ENCODE results near the gene MDFI.

MDFI gene

DNA sequence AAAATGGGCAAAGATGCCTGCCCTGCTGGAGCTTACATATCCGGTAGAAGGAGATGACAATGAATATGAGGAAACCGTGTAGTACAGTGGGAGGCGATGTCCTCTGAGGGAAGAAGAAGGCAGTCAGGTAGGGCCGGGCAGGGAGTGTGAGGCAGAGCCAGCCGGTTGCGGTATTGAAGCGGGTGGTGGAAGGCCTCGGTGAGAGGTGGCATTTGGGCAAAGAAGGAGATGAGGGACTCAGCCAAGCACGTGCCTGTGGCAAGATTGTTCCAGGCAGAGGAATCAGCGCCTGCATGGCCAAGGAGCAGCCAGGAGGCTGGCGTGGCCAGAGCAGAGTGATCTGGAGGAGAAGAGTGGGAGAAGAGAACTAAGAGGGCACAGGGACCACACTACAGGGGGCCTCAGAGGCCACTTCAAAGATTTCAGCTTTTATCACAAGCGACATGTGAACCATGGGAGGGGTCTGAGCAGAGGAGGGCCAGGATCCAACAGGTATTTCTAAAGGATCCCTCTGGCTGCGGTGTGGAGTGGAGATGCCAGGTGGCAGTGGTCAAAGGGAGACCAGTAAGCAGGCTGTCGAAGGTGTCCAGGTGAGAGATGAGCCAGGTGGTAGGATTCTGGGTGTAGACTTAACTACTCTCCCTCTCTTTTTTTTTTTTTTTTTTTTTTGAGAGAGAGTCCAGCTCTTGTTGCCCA, 13.8 kb downstream of the MDFI start:
- DNase-seq, result no peak

DNA sequence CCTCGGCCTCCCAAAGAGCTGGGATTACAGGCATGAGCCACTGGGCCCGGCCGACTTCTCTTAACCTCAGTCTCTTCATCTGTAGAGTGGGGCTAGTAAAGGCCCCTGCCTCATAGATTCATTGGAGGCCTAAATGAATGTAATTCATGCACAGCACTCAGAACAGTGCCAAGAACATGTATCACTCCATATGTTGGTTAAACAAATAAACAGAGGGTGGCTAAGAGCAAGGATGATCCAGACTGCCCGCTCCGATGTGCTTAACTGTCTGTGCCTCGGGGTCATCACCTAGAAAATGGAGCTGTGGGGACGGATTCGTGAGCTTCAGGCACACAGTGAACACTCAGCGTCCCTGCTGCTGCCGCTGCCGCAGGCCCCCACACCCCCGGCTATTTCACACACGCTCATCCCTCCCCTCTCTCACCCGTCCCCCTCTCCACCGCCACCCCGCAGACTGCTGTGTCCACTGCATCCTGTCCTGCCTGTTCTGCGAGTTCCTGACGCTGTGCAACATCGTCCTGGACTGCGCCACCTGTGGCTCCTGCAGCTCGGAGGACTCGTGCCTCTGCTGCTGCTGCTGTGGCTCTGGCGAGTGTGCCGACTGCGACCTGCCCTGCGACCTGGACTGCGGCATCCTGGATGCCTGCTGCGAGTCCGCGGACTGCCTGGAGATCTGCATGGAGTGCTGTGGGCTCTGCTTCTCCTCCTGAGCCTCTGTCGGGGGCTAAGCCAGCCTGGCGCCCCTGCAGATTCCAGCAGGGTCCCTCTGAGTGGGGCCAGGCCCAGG, 14.8 kb downstream of the MDFI start:
- no peak for DNase-seq

DNA sequence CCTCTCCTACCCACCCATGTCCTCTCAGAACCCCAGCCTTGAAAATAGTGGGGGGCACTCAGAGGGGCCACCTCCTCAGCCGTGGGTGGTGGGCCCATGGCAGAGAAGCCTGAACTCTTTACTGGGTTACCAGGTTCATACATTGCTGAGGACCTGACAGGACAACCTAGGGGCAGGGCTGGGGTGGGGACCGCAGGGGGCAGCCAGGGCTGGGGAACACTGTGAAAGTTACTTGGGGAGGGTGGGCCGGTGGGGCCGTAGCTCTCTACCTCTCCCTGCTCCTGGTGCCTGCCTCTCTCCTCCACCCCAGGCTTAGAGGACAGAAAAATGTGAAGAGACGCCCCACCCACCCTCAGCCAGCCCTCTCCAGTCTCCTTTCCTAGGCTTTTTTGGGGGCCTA, 15.4 kb downstream of the MDFI start:
- no peak for DNase-seq

DNA sequence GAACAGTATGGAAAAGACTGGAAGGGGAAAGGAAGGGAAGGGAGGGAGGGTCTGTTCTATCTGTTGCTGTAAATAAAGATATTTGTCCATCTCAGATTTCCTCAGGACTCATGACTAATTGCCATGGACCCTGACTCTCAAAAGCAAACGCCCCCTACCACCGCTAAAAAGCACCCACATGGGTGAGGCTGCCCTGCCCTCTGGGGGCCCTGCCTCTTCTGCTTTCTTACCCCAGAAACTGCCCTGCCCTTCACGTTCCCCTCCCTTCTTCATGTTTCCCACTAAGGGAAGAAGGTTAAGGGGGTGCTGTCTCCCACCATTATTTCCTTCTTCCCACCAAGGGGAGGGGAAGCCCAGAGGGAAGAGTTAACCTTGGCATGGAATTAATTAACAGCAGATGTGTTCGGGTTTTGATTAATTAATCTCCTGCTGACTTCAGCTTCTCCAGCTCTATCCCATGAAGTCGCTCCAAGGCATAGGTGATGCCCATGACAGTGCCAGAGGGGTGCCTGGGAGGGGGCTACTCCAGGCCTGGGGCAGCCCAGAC, 16.0 kb downstream of the MDFI start:
- no peak for DNase-seq

DNA sequence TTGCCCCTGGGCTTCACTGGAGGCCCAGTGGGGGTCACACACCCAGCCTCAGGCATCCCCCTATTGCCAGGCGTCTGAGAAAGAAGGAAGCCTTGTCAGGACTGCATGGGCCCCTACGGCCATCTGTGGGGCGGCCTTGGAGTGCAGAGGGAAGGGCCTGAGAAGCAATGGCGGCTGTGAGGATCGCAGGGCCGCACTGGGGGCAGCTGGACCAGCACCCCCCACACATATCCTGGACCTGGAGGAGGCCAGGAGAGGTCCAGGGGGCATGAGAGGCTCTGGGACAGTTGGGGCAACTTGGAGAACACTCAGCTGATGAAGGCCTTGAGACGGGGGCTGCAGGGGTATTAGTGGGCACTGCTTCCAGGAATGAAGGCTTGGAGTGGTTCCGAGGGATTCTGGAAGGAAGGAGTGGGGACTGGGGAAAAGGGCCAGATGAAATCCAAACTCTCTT, 16.5 kb downstream of the MDFI start:
- DNase-seq, result no peak

DNA sequence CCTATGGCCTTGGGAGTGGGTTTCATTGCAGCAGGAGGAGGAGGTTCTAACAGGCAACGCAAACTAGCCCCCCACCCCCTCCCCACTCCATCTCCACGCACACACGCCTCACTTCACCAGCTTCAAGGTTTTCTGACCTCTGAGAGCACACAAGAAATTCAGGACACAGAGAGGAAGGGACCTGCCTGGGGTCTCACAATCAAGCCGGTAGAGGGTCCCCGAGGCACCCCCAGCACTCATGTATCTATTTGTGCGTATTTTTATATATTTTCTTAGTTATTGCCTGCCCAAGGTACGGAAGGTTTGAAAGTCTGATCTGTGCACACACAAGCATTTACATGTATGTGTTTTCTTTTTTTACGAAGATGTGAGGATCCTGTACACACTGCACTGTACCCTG, 16.9 kb downstream of the MDFI start:
- DNase-seq, result no peak

DNA sequence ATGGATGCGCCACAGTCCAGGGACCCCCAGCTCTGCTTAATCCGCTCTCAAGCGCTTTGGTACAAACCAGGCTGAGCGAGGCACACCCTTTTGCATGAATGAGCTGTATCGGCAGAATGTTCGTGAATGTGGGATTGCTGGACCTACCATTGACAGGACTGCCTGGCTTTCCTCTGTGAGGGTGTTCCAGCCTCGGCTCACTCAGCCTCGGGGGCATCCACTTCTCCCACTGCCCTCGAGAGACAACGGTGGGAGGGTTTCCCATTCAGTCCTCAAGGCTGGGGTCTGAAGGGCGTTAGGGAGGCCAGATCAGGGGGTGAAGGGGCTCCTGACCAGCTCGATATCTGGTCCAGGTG, 17.4 kb downstream of the MDFI start:
- DNase-seq, result no peak

DNA sequence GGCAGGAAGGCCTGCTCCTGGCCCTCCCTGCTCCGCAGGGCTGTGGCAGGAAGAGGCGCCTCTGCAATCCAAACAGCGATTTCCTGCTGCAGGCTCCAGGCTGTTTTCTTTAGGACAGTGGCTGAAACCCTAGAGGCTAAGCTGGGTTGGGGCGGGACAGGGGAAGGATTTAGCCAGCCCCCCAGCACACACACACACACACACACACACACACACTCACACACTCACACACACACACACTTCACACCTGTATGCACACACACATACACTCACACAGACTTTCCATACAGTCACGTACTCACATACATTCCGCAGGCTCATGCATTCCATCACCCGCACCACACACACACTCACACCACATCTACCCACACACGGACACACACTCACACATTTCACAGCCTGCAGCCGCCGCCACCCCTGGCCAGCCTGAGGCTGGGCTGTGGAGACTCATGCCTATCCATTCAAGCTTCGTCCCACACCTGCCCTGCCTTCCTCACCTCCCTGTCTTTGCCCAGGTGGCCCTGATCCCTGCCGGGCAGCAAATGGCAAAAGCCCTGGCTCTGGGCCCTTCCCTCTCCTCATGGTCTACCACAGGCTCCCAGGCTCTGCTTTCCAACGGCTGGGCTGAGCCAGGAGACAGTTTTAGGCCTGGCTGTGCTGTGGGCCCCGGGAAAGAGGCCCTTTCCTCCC, 17.9 kb downstream of the MDFI start:
- no peak for DNase-seq

DNA sequence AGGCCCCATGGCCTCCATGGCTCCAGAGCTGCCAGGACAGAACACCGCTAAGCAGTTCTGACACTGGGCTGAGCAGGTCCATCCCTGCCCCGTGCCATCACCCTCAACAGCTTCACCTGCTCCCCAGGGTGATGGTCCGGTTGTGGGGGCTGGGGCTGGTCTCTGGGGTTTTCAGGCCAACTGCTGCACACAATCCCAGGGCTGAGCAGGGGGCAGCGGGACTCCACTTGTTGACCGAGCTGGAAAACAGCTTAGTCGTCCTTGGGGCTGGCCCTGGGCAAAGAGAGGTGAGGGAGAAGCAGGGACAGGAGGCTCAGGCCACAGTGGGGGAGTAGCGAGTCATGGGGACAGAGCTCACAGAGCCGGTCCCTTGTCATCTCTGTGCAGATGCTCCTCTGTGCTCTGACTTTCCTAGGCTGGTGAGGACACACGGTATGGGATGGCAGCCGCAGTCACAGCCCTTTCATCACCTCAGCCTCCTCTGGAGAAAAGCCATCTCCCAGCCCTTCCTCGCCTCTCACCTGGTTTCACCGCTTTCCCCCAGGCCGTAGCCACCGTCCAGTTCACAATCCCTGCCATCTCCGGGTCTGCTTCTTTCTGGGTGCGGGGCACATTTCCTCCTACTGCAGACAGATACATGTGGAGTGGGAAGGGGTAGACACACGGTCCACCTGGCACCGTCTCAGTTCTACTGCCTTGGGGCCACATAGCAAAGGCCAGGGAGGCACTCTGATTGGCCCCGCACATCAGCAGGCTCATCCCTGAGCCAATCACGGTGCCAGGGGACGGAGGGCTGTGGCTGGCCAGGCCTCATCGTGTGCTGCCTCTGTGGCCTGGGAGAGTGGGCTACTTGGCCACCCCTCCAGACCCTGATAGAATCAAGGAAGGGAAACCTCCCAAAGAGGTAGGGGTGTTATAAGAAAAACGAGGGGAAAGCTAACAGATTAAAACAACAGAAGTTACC, 19.1 kb downstream of the MDFI start:
- no peak for DNase-seq

DNA sequence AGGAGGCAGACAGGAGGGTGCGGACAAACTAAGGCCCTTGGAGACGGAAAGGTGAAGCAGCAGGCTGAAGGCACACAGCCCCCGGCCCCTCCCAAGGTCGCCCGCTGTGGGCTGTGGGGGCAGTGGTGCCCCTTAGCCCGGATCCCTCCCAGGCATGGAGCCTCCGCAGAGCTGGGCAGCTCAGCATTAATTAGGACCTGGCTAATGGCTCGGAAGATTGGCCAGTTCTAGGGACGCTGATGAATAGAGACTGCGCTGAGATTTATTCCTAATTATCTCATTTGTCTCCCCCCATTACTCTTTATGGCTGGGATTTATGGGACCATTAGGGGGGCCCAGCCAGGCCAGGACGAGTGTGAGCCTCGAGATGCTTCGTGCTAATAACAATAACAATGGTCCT, 20.4 kb downstream of the MDFI start:
- no peak for DNase-seq

DNA sequence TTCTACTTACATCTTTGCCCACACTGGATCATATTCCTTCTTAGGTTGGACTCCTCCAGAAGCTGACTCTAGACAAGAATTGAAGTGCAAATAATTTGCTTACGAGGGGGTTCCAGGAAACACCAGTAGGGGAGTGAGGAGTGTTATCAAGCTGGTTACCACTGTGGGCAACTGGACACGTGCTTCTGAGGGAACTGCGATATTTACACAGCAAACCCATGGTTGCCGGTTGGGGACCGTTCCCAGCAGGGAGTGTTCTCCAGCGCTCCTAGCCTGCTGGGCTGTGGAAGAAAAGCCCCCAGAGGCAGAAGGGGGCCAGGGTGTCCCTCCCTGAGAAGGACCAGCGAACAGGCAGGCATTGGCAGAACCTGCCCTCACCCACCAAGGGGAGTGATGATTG, 21.7 kb downstream of the MDFI start:
- no peak for DNase-seq

DNA sequence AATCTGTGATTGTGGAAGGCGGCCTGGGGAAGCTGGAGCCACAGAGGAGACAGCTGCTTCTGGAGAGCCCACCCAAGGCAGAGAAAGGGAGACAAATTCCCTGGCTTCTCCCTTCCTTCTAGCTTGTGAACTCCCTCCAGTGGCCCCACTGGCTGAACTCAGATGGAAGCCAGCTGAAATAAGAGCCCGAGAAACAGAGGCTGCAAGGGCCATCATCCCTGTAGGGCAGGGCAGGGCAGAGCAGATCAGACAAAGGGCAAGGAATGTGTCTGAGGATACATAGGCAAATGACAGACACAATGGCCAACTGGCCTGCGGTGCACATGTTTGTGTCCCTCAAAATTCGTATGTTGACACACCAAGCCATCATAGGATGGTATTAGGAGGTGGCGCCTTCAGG, 25.3 kb downstream of the MDFI start:
- DNase-seq, result no peak

DNA sequence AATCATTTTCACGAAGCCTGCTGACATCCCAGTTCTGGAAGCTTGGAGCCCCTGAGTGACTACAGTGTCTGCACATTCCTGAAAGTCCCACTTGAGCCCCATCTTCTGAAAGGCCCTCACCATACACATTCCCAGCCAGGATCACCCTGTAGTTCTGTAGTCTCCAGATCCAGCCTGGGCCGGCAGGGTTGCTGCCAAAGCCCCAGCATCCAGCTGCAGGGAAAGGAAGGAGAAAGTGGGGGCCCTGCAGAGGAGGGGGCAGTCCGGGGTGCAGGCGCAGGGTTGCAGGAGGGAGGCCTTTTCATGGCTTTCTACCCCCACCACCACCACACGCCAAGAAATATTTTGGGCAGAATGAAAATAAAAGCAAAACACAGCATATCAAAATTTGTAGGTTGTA, 26.0 kb downstream of the MDFI start:
- no peak for DNase-seq

DNA sequence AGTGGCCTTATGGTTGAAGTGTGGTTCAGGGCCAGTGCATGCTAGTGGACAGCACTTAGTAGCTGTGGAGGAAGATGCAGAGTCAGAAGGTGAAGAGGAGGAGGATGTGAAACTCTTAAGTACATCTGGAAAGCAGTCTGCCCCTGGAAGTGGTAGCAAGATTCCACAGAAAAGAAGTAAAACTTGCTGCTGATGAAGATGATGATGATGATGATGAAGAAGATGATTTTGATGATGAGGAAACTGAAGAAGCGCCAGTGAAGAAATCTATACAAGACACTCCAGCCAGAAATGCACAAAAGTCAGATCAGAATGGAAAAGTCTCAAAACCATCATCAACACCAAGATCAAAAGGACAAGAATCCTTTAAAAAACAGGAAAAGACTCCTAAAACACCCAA, 28.9 kb downstream of the MDFI start:
- no peak for DNase-seq

DNA sequence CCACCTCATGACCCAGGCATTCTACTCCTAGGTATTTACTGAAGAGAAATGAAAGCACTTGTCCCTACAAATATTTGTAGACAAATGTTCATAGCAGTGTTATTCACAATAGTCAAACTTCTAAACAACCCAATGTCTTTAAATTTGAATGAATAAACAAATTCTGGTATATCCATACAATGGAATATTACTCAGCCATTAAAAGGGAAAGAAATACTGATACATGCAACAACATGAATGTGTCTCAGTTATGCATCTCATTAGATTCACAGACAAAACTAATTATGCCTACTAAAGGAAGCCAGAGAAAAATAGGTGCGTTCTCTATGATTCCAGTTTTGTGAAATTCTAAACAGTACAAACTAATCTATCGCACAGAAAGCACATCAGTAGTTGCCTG, 30.7 kb downstream of the MDFI start:
- no peak for DNase-seq

DNA sequence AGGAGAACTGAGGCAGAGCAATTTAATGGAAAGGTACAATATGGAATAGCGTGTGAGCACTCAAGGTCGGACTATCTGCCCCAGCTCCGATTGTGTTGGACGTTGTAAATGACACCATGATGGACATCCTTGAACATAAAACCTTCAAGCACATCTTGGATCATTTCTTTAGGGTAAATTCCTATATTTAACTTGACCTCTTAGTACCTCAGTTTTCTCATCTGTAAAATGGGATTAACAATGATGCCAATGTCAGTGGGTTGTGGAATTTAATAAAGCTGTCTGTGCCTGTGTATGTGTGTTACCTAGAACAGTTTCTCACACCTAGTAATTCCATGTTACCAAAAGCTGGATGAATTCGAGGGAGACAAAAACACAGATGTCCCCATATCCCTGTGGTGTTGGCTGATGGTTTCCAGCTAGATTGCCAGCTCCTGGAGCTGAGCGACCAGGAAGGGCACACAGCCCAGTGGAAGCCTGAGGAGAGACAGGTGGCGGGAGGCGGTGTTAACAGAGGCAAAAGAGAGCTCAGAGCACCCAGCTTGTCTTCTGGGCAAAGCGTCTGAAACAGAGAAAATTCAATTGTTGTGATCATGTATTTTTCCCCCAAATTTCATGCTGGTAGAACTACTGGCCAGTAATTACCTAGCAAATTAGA, 32.6 kb downstream of the MDFI start:
- DNase-seq, result no peak

DNA sequence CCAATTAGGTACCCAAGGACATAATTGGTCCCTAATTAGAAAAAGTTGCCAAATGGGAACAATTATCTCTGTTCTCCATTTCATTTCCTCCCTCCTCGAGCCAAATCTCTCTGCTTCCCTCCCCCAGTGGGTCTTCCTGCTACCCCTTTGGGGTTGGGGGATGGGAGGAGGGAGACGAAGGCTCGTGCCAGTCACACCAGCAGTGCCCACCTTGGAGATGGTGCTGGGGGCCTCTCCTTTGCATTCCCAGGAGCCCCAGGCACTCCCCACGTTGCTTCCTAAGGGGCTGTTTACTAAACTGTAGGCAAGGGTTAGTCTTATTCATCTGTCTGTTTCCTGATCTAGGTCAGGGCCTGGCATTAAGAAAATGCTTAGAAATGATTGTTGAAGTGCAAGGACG, 33.1 kb downstream of the MDFI start:
- no peak for DNase-seq

DNA sequence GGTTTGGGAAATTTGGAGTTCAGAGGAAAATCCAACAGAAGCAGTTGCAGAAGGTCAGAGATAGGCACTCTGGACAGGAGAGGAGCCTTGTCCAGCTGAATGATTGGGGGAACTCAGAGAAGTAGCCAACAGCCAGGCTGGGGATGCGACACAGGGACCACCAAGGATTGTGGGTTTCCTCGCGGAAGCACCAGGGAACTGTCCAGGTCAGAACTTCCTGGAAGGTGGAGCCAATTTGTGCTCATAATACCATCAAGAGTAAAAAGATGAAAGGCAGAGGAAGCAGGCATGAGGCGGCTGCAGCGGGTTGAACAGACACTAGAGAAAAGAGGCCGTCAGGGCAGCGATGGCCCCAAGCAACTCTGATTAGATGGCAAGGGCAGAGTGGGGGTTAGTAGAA, 33.7 kb downstream of the MDFI start:
- DNase-seq, result no peak

DNA sequence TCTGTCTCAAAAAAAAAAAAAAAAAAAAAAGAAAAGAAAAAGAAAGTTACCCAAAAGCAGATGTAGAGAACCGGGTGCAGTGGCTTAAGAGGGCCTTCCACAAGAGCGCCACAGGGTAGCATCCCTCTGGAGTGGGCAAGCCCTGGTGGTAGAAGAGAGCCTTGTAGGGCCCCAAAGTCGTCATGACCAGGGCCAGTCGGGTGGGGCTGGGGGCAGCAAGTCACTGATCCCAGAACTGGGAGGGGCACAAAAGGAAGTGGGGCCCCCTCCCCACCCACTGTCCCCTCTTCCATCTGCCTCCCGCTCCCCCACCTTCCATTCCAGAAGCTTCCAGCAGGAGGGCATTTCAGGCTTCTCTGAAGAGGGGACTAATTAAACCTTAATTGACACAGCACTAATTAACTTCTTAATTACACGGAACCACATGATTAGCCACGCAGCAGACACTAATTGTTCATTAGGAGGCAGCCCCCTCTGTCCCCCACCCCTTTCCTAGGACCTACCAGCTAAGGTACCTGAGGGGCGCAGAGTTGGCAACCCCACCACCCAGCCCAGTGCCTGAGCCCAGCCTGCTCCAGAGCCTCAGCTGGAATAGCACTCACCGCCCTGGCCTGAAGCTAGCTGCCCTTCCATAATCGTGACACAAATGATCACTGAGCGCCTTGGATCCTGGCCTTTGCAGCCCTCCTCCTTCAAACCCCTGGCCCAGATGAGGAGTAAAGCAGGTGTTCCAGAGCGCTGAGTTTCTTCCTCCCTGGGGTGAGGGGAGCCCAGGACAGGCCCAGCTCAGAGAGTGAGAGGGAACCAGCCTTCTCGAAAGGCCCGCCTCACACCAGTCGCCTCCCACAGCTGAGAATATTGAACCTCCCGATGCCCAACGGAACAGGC, 34.8 kb downstream of the MDFI start:
- DNase-seq, result no peak

DNA sequence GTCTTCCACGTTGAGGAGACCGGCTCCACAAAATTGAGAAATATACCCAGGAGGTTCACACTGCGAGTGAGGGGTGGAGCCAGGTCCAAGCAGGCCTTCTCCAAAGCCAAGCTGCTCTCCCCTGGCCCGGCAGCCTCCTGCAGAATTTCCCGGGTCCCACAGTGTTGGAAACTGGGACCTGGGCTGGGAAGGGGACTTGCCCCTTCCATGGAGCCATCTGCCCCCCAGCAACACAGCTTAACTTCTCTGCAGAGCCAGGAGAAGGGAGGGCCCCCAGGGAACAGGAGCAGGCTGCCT, 35.4 kb downstream of the MDFI start:
- DNase-seq, result no peak

All from GF-D8 (cell line).